Activated effector memory CD4-positive, alpha-beta T cell treated with anti-CD3 and anti-CD28 coated beads, Interleukin-2, amount 50 U/mL, for 16 hours (primary cell): ENCODE measurements around the gene EPHB4.
"Not testable (repeated sequence)": the region's sequence is repeated elsewhere in the genome, so short reads cannot be mapped to it uniquely, and the experiment has no call there.

Source experiments
- DNase-seq: peaks from one replicate; pipeline ENCODE4 v3.0.0-alpha.2; 2020

Gene EPHB4

GRCh38 chr7:100783804-100784203 is 43.5 kb downstream of the EPHB4 start:
- DNase-seq, result no peak

- DNase-seq, result no peak
Measured at GRCh38 chr7:100781255-100781654, 46.1 kb downstream of the EPHB4 start.

GRCh38 chr7:100779359-100779758 is 48.0 kb downstream of the EPHB4 start:
- no peak for DNase-seq

- no peak for DNase-seq
Measured at GRCh38 chr7:100778061-100778621, 49.2 kb downstream of the EPHB4 start.

GRCh38 chr7:100773491-100773890 is 53.8 kb downstream of the EPHB4 start:
- no peak for DNase-seq

- no peak for DNase-seq
Measured at GRCh38 chr7:100768784-100769183, 58.5 kb downstream of the EPHB4 start.

GRCh38 chr7:100765250-100765649 is 62.1 kb downstream of the EPHB4 start:
- DNase-seq, result no peak

- no peak for DNase-seq
Measured at GRCh38 chr7:100764841-100765240, 62.5 kb downstream of the EPHB4 start.

GRCh38 chr7:100763556-100764140 is 63.7 kb downstream of the EPHB4 start:
- no peak for DNase-seq

- not testable (repeated sequence) for DNase-seq
Measured at GRCh38 chr7:100762841-100763240, 64.5 kb downstream of the EPHB4 start.

GRCh38 chr7:100759357-100760171 is 67.8 kb downstream of the EPHB4 start:
- no peak for DNase-seq

GRCh38 chr7:100753750-100754149 is 73.6 kb downstream of the EPHB4 start:
- DNase-seq, result no peak

- DNase-seq, result no peak
Measured at GRCh38 chr7:100752994-100753393, 74.3 kb downstream of the EPHB4 start.
